ENCODE measurements around the gene FGD4. TPM values are rescaled to one million over a fixed set of nuclear protein-coding genes. Genes with fewer than 3 reads are reported as not detected.
"Not testable (repeated sequence)": the region's sequence is repeated elsewhere in the genome, so short reads cannot be mapped to it uniquely, and the experiment has no call there.

Gene FGD4
- total RNA-seq, 1 experiment from 2014 or later: 4.2 TPM

GRCh38 chr12:32548691-32549281, 149.4 kb downstream of the FGD4 start:
- no peak for DNase-seq (ENCODE audit: extremely low read depth, low read depth)

GRCh38 chr12:32549675-32550079, 150.3 kb downstream of the FGD4 start:
- no peak for DNase-seq (ENCODE audit: extremely low read depth, low read depth)

DNA sequence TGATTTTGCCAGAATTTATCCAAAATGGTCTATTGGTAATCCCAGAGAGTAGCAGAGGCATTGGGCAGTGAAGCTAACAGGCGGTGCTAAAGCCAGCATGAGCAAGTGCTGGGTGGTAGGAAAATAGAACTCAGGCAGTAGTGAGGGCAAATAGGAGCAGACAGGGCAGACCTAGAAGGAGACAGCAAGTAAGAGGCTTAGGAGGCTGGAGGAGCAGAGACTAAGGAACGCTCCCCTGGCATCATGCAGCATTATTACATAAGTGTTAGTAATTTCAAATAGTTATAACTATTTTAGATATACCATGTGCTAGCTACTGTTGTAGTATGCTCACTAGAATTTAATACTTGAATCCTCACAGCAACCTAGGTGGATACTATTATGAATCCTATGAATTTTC, 151.7 kb downstream of the FGD4 start:
- no peak for DNase-seq (ENCODE audit: extremely low read depth, low read depth)

GRCh38 chr12:32558903-32559302, 159.5 kb downstream of the FGD4 start:
- no peak for DNase-seq (ENCODE audit: extremely low read depth, low read depth)

DNA sequence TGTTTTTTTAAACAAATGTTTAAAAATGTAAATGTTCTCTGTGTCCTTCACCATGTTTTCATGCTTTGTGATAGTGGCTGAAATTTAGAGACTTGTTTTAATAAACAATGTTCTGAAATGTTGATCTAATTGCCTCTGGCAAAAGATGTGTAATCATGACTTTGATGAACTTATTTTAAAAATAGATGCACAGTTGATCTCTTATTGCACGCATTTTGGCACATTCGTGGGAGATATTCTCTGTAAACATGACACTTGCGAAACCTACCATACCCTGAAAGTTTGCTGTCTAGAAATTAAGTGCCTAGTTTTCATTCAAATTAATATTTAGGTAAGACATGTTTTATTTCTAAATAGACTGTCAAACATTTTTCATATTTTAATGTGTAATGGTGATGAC, 160.1 kb downstream of the FGD4 start:
- DNase-seq (ENCODE audit: extremely low read depth, low read depth): no peak

DNA sequence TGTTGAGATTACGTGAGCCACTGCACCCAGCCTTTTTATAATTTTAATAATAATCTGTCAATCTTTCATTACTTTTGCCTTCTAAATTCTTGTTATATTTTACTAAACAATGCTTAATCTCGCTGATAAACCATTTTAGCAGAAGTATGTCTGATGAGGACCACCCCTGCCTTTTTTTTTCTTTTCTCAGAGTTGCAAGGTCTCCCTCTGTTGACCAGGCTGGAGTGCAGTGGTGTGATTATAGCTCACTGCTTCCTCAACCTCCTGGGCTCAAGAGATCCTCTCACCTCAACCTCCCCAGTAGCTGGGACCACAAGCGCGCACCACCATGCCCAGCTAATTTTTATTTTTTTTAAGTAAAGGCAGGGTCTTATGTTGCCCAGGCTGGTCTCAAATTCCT, 161.2 kb downstream of the FGD4 start:
- no peak for DNase-seq (ENCODE audit: extremely low read depth, low read depth)

GRCh38 chr12:32561931-32562341, 162.6 kb downstream of the FGD4 start:
- DNase-seq (ENCODE audit: extremely low read depth, low read depth): no peak

- not testable (repeated sequence) for DNase-seq (ENCODE audit: extremely low read depth, low read depth)
These were observed 163.1 kb downstream of the FGD4 start for GRCh38 chr12:32562413-32562812.

GRCh38 chr12:32566663-32567295, 167.4 kb downstream of the FGD4 start:
- no peak for DNase-seq (ENCODE audit: extremely low read depth, low read depth)

- DNase-seq (ENCODE audit: extremely low read depth, low read depth): no peak
These were observed 167.9 kb downstream of the FGD4 start for GRCh38 chr12:32567296-32567674.

DNA sequence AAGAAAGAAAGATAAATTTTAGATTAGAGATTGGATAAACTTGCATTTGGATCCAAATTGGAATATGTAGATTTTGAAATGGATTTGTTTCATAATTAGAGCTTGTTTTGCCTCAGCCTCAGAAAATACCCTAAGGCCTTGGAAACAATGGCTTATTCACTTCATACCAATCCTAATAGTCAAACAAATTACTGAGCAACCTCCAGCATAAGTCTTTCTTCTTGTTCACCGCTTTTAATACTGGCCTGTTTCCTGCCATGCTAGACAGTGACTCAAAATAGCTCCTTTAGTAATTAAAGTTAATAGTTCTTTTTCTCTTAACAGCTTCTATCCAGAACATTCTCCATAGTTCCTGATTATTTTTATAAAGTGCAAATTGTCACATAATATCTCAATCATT, 168.9 kb downstream of the FGD4 start:
- no peak for DNase-seq (ENCODE audit: extremely low read depth, low read depth)

DNA sequence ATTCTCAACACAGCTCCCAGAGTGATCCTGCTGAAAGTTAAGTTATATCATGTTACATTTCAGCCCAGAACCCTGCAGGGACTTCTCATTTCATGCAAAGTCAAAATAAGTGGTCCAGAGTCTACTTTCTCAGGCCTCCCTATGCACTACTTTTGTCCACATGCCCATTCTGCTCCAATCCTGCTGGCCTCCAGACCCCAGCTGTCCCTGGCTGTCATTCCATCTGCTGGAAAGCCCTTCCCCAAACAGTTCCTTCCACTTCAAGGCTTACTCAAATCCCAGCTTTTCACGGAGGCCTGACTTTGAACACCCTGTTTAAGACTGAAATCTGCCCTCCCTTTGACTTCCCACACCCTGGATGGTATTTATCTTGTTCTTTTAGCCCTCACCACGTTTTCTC, 169.9 kb downstream of the FGD4 start:
- no peak for DNase-seq (ENCODE audit: extremely low read depth, low read depth)

DNA sequence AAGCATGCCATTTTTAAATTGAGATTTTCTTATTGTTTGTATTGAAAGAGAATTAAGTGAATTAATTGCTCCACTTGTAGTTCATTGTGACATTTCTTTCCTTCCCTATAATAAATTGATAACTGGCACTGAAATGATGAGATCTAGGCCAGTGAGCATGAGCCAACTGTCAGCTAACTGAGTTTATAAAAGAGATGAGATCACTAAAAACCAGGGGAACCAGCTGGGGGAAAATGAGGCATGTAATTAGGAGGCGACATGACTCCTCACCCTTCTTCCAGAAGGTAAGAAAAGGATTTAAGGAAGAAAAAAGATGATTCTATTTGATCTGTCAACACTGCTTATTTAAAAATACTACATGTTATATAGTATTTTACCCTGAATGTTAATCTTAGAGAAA, 175.2 kb downstream of the FGD4 start:
- no peak for DNase-seq (ENCODE audit: extremely low read depth, low read depth)

GRCh38 chr12:32577328-32577727, 178.0 kb downstream of the FGD4 start:
- no peak for DNase-seq (ENCODE audit: extremely low read depth, low read depth)

GRCh38 chr12:32583534-32583933, 184.2 kb downstream of the FGD4 start:
- DNase-seq (ENCODE audit: extremely low read depth, low read depth): no peak

DNA sequence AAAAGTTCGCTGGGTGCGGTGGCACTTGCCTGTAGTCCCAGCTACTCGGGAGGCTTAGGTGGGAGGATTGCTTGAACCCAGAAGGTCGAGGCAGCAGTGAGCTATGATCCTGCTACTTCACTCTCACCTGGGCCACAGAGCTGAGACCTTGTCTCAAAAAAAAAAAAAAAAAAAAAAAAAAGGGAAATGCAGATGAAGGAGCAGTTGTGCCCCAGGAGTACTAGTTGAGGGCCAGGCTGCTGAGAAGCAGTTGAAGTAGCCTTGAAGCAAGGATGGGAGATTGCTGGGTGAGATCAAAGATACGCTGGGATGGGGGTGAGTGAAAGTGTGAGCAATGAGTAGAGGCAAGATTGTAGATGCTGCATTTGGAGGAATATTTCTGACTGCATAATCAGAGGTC, 186.3 kb downstream of the FGD4 start:
- no peak for DNase-seq (ENCODE audit: extremely low read depth, low read depth)

GRCh38 chr12:32586390-32586789, 187.0 kb downstream of the FGD4 start:
- no peak for DNase-seq (ENCODE audit: extremely low read depth, low read depth)

DNA sequence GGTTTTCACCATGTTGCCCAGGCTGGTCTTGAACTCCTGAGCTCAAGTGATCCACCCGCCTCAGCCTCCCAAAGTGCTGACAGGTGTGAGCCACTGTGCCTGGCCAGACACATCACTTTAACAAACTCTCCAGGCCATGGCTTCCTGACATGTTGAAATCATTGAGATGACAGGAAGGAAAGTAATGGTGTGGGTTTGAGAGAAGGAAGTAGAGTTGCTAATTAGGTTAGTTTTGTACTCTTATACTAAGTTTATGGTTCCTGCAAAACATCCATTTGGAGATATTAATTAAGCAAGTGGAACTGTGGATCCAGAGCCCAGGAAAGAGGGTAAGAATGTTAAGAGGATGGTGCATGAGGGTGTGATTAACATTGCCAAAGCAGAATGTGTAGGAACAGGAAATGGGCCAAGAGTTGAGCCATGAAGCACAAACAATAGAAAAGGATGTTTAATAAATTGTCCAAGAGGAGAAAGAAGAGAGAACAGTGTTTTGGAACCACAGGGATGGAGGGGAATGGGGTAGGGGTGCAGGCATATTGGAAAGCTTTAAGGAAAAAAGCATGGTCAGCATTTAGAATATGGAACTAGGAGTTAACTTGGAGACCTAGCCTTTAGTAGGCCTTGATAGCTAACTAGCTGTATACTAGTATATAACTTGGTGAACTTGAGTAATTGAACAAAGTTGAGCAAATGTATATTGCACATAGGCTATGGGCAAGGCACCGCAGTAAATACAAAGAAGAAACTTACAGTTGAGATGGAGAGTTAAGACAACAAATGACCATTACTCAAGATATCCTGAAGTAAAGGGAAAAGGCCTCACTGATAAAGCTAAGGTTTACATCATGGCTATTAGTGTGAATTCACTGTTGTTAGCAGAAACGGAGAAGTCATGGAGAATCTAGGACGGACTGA, 188.5 kb downstream of the FGD4 start:
- DNase-seq (ENCODE audit: extremely low read depth, low read depth): no peak

DNA sequence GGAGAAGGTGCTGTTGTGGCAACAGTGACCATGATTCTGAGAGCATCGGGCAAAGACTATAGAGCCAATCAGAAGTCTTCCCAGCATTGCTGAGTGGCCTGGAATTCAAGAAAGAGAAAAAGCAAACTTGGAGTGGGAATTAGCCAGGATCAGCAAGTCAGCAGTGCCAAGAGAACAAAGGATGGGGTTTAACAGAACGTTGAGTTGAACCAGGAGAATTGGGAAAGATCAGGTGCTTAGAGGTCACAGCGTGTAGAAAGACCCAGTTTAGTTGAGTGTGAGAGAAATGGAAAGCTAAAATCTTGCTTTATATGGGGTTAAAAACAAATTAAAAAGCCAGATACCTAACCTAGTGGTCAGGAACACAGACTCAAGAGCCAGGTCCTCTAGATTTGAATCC, 189.2 kb downstream of the FGD4 start:
- no peak for DNase-seq (ENCODE audit: extremely low read depth, low read depth)

GRCh38 chr12:32589165-32589865, 190.0 kb downstream of the FGD4 start:
- DNase-seq (ENCODE audit: extremely low read depth, low read depth): no peak

- DNase-seq (ENCODE audit: extremely low read depth, low read depth): no peak
These were observed 195.9 kb downstream of the FGD4 start for GRCh38 chr12:32595251-32595650.
